Tibial nerve (tissue), 4 donors: Measurements from ENCODE around the gene OR2Z1. TPM values are rescaled to one million over a fixed set of nuclear protein-coding genes. Genes with fewer than 3 reads are reported as not detected.
"Not testable (repeated sequence)": the region's sequence is repeated elsewhere in the genome, so short reads cannot be mapped to it uniquely, and the experiment has no call there.

Experiments
- DNase-seq, 2 donors: peaks; one replicate each; pipeline ENCODE4 v3.0.0-alpha.2; 2019; ENCODE audit warnings: low spot score in 2 of 2
- H3K27ac ChIP-seq, 4 donors: fragments of 200-600 bp; sonication (generic) in 3 of 4; one replicate each; pipeline ENCODE4 v1.5.1; 2017 to 2019; ENCODE audit warnings: mild to moderate bottlenecking in 1 of 4
- H3K27me3 ChIP-seq, 2 donors: fragments of 200-600 bp; sonication (generic) in 1 of 2; one replicate each; pipeline versions ENCODE4 v1.5.1 to v1.6.0; 2017 to 2019
- H3K36me3 ChIP-seq, 3 donors: fragments of 200-600 bp; sonication (generic); one replicate each; pipeline ENCODE4 v1.5.1; 2018 to 2019
- H3K4me1 ChIP-seq, 4 donors: fragments of 200-600 bp; sonication (generic) in 3 of 4; one replicate each; pipeline ENCODE4 v1.5.1; 2017 to 2019
- H3K4me3 ChIP-seq, 4 donors: fragments of 200-600 bp; sonication (generic) in 3 of 4; one replicate each; pipeline ENCODE4 v1.5.1; 2017 to 2019; ENCODE audit warnings: mild to moderate bottlenecking in 1 of 4, moderate library complexity in 1 of 4
- H3K9me3 ChIP-seq, 4 donors: fragments of 200-600 bp; sonication (generic) in 3 of 4; one replicate each; pipeline ENCODE4 v1.5.1; 2017 to 2019
- EP300 ChIP-seq, 2 donors: sonication (generic); formaldehyde crosslinking; IDR thresholded peaks; one replicate each; pipeline ENCODE4 v1.6.1; 2017; ENCODE audit warnings: antibody characterized with exemption in 2 of 2, mild to moderate bottlenecking in 1 of 2
- POLR2A ChIP-seq, 2 donors: fragments of 450-650 bp; IDR thresholded peaks; one replicate each; pipeline ENCODE4 v1.6.1; 2017; ENCODE audit warnings: antibody characterized with exemption in 2 of 2, mild to moderate bottlenecking in 2 of 2, moderate library complexity in 2 of 2
- WGBS, 2 donors: methylation state at CpG; one replicate each; pipeline ENCODE4 v1.1.5; 2018; 5-methylcytosine and 5-hydroxymethylcytosine counted together
- total RNA-seq, 4 donors: library from RNA; depleted of rRNA; stranded (reverse); fragments of >200 nt; gene quantifications; one replicate each; pipeline ENCODE4 v1.1.0, GENCODE V29; 2016
- TF ChIP-seq, protein P1 (sequence below), 5 experiments: fragments of 200-600 bp in 3 of 5; fragments of 450-650 bp in 2 of 5; sonication (generic) in 3 of 5; IDR thresholded peaks; one replicate each; pipeline ENCODE4 v1.5.1; 2016 to 2019; ENCODE audit warnings: antibody characterized with exemption in 5 of 5, mild to moderate bottlenecking in 3 of 5, moderate library complexity in 2 of 5

The OR2Z1 gene
- total RNA-seq, 4 donors from 2014 or later = not detected

DNA sequence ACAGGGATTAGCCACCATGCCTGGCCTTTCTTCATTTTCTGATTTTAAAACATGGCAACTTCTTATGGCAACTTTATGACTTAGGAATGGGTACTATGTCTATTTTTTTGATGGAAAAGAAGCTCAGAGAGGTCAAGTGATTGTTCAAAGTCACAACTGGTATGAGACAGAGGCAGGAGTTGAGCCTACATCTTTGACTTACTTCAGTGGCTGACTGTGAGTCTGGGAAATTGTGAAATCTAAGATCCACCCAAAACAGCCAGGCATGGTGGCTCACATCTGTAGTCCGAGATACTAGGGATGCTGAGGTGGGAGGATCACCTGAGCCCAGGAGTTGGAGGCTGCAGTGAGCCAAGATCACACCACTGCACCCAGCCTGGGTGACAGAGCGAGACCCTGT, 20.5 kb upstream of the OR2Z1 start:
- no peak for DNase-seq
- 72 to 80% methylated on average over 2 of the region's 2 CpGs for WGBS, 2 donors
- Histone ChIP-seq H3K4me1 (no peaks in the 10 kb centered on the region), H3K36me3 (no peaks in the 10 kb centered on the region), H3K9me3 (peaks cover 0 to 11% (median 0%) of the 10 kb centered on the region in 4 donors), H3K27ac (no peak overlapping the region), H3K27me3 (peaks cover 0 to 4% of the 10 kb centered on the region in 2 donors), H3K4me3 (no peak overlapping the region)
- TF ChIP-seq, protein P1, sequence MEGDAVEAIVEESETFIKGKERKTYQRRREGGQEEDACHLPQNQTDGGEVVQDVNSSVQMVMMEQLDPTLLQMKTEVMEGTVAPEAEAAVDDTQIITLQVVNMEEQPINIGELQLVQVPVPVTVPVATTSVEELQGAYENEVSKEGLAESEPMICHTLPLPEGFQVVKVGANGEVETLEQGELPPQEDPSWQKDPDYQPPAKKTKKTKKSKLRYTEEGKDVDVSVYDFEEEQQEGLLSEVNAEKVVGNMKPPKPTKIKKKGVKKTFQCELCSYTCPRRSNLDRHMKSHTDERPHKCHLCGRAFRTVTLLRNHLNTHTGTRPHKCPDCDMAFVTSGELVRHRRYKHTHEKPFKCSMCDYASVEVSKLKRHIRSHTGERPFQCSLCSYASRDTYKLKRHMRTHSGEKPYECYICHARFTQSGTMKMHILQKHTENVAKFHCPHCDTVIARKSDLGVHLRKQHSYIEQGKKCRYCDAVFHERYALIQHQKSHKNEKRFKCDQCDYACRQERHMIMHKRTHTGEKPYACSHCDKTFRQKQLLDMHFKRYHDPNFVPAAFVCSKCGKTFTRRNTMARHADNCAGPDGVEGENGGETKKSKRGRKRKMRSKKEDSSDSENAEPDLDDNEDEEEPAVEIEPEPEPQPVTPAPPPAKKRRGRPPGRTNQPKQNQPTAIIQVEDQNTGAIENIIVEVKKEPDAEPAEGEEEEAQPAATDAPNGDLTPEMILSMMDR (IDR thresholded peaks at IDR 0.05) = no peak
- TF ChIP-seq EP300 (IDR thresholded peaks at IDR 0.05) (no peak), POLR2A (IDR thresholded peaks at IDR 0.05) (no peak)

DNA sequence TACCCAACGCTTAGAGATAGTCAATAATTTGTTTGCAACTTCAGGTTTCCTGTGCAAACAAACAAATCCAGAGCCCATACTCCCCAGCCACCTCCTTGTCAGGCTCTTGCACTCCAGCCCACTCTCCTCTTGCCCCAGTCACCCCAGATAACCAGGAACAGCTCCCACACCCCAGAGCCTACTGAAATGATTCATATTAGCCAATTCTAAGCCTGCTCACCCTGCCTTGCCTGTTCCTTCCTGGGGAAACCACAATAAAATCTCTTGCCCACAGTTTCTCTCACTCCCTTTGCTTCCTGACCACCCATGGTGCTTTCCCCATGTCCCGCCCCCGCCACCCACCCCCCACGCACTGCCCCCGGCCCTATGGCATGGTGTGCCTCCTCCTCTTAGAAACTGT, 19.1 kb upstream of the OR2Z1 start:
- no peaks in the 10 kb centered on the region for H3K36me3 ChIP-seq
- H3K27ac ChIP-seq = no peak overlapping the region
- H3K4me3 ChIP-seq = no peak overlapping the region
- WGBS, 2 donors = 31 to 42% methylated on average over 5 of the region's 5 CpGs
- no peaks in the 10 kb centered on the region for H3K4me1 ChIP-seq
- H3K27me3 ChIP-seq = peaks cover 0 to 4% of the 10 kb centered on the region in 2 donors
- TF ChIP-seq EP300 (IDR thresholded peaks at IDR 0.05) (no peak), POLR2A (IDR thresholded peaks at IDR 0.05) (no peak)
- TF ChIP-seq, protein P1 (IDR thresholded peaks at IDR 0.05) = no peak
- DNase-seq = no peak
- peaks cover 0 to 11% (median 0%) of the 10 kb centered on the region in 4 donors for H3K9me3 ChIP-seq

DNA sequence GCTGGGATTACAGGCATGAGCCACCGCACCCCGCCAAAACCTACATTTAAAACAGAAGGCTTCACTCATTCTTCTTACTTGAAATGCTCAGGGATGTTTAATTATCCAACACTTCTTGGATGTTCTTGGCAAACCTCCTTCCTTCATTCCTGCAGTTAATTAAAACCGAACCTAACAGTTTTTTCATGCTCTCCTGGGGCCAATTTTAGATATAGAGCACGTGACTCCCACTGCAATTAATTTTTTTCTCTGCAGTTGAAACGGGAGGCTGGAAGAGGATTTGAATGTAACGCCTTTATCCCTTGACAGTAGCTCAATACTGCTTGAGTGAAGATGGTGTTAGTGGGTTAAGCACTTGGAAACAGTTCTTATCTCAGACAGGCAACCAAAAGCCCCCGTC, 18.2 kb upstream of the OR2Z1 start:
- Histone ChIP-seq H3K36me3 (no peaks in the 10 kb centered on the region), H3K4me3 (no peak overlapping the region), H3K9me3 (peaks cover 0 to 5% (median 0%) of the 10 kb centered on the region in 4 donors), H3K27ac (no peak overlapping the region), H3K27me3 (peaks cover 0 to 4% of the 10 kb centered on the region in 2 donors), H3K4me1 (no peaks in the 10 kb centered on the region)
- no peak for DNase-seq
- 43 to 47% methylated on average over 7 of the region's 7 CpGs for WGBS, 2 donors
- TF ChIP-seq, protein P1 (IDR thresholded peaks at IDR 0.05) = no peak
- TF ChIP-seq POLR2A (IDR thresholded peaks at IDR 0.05) = no peak
- no peak for TF ChIP-seq EP300 (IDR thresholded peaks at IDR 0.05)

DNA sequence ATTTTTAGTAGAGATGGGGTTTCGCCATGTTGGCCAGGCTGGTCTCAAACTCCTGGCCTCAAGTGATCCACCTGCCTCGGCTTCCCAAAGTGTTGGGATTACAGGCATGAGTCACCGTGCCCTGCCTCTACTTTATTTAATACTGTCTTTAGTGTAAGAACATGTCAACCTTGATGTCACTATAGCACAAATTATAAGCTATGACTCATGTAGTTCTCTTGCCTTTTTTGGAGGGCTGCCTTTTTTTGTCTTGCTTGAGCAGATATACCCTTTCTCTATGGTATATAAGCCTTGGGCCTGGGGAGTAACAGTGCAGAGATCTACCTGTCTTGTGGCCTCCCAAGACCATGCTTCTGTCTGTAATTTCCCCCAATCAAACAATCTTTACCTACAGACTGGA, 16.1 kb upstream of the OR2Z1 start:
- H3K27me3 ChIP-seq, H3K4me3 ChIP-seq, H3K9me3 ChIP-seq, H3K4me1 ChIP-seq, DNase-seq, H3K36me3 ChIP-seq, H3K27ac ChIP-seq: not testable (repeated sequence)
- WGBS, 2 donors = 79 to 84% methylated on average over 3 of the region's 3 CpGs

DNA sequence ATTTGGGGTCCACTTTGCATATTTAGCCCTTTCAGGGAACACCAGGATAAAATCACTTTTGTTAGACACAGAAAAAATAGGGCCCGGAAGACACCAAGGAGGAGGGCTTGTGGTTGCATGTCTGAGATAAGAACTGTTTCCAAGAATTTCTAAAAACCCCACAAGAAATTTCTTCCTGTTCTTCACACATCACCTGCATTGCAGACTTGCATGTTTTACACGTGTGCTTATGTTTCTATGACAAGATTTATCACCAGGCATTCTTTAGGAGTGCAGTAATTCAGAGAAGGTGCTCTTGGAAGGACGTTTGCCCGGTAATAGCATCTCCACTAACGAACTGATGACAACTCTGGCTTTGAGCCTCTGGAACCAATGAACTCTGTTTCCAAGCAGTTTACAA, 15.7 kb upstream of the OR2Z1 start:
- Histone ChIP-seq H3K27me3 (no peaks in the 10 kb centered on the region), H3K4me3 (no peak overlapping the region), H3K27ac (no peak overlapping the region), H3K9me3 (no peaks in the 10 kb centered on the region), H3K36me3 (no peaks in the 10 kb centered on the region), H3K4me1 (no peaks in the 10 kb centered on the region)
- no peak for DNase-seq
- 52 to 56% methylated on average over 5 of the region's 5 CpGs for WGBS, 2 donors
- TF ChIP-seq POLR2A (IDR thresholded peaks at IDR 0.05) = no peak
- TF ChIP-seq, protein P1 (IDR thresholded peaks at IDR 0.05) = no peak
- TF ChIP-seq EP300 (IDR thresholded peaks at IDR 0.05) = no peak

DNA sequence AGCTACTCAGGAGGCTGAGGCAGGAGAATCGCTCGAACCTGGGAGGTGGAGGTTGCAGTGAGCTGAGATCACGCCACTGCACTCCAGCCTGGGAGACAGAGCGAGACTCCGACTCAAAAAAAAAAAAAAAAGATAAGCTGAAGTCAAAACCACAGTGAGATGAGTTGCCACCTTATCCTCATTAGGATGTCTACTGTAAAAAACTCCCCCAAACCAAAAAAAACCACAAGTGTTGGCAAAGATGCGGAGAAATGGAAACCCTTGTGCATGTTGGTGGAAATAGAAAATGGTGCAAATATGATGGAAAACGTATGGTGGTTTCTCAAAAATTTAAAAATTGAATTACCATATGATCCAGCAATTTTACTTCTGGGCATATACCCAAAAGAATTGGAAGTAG, 11.1 kb upstream of the OR2Z1 start:
- H3K36me3 ChIP-seq, H3K27ac ChIP-seq, DNase-seq, H3K4me1 ChIP-seq, H3K27me3 ChIP-seq, H3K4me3 ChIP-seq: not testable (repeated sequence)
- H3K9me3 ChIP-seq = peaks cover 0 to 22% (median 0%) of the 10 kb centered on the region in 4 donors
- 82 to 92% methylated on average over 7 of the region's 7 CpGs for WGBS, 2 donors
